SJSA1 (cell line): Measurements from ENCODE around the gene COL16A1. TPM values are rescaled to one million over a fixed set of nuclear protein-coding genes. Genes with fewer than 3 reads are reported as not detected.

Experiments
- DNase-seq, 2 experiments: peaks; one replicate each; pipeline ENCODE4 v3.0.0-alpha.2; 2015 to 2020; ENCODE audit warnings: low spot score in 2 of 2, low read depth in 1 of 2
- H3K27ac ChIP-seq: fragments of 250-450 bp; sonication (Bioruptor Pico); 2 replicates; pipeline ENCODE4 v1.5.1; 2020; ENCODE audit warnings: mild to moderate bottlenecking, moderate library complexity
- H3K27me3 ChIP-seq: fragments of 250-450 bp; sonication (Bioruptor Pico); replicated peaks from 2 replicates; pipeline ENCODE4 v1.5.1; 2020; ENCODE audit warnings: mild to moderate bottlenecking, moderate library complexity
- H3K36me3 ChIP-seq: fragments of 250-450 bp; sonication (Bioruptor Pico); 2 replicates; pipeline ENCODE4 v1.5.1; 2020; ENCODE audit warnings: mild to moderate bottlenecking
- H3K4me1 ChIP-seq: fragments of 250-450 bp; sonication (Bioruptor Pico); replicated peaks from 2 replicates; pipeline ENCODE4 v1.6.1; 2021; ENCODE audit warnings: mild to moderate bottlenecking
- H3K4me3 ChIP-seq: fragments of 250-450 bp; sonication (Bioruptor Pico); 2 replicates; pipeline ENCODE4 v1.5.1; 2020; ENCODE audit warnings: mild to moderate bottlenecking
- H3K9me3 ChIP-seq: fragments of 250-450 bp; sonication (Bioruptor Pico); replicated peaks from 2 replicates; pipeline ENCODE4 v1.5.1; 2020; ENCODE audit warnings: mild to moderate bottlenecking
- total RNA-seq: library from RNA; depleted of rRNA; stranded (reverse); fragments of >200 nt; shearing (Covaris generic); gene quantifications from 2 replicates; pipeline ENCODE4 v1.2.3, GENCODE V29; 2014

Gene COL16A1
- total RNA-seq, 1 experiment from 2014 or later = 365 TPM

- H3K27me3 ChIP-seq = no peaks in the 10 kb centered on the region
- H3K36me3 ChIP-seq = peaks cover 20% of the 10 kb centered on the region
- H3K27ac ChIP-seq = no peak overlapping the region
- H3K4me1 ChIP-seq = peaks cover 12% of the 10 kb centered on the region
- no peaks in the 10 kb centered on the region for H3K9me3 ChIP-seq
- no peak for DNase-seq
- no peak overlapping the region for H3K4me3 ChIP-seq
Observed at GRCh38 chr1:31646259-31646960, 57.4 kb downstream of the COL16A1 start.

- H3K36me3 ChIP-seq = peaks cover 14% of the 10 kb centered on the region
- peak overlapping the region; percentile 95 for H3K27ac ChIP-seq
- H3K27me3 ChIP-seq = no peaks in the 10 kb centered on the region
- peak overlapping the region; percentile 94 for H3K4me3 ChIP-seq
- no peaks in the 10 kb centered on the region for H3K9me3 ChIP-seq
- DNase-seq = no peak
- H3K4me1 ChIP-seq = peaks cover 12% of the 10 kb centered on the region
Observed at GRCh38 chr1:31645274-31645568, 58.6 kb downstream of the COL16A1 start.

- peak; percentile 99 to 100 for DNase-seq
- Histone ChIP-seq H3K27me3 (no peaks in the 10 kb centered on the region), H3K36me3 (peaks cover 15% of the 10 kb centered on the region)
Observed at GRCh38 chr1:31644560-31645273, 59.1 kb downstream of the COL16A1 start, which contains the start of gene PEF1. Gene PEF1, minus strand, starts transcription at chr1:31644876. Its CDS starts 12 bp downstream, at chr1:31644864.

GRCh38 chr1:31643976-31644559 lies 59.7 kb downstream of the COL16A1 start:
- Histone ChIP-seq H3K27ac (peak overlapping the region; percentile 95), H3K27me3 (no peaks in the 10 kb centered on the region), H3K9me3 (no peaks in the 10 kb centered on the region), H3K36me3 (peaks cover 18% of the 10 kb centered on the region), H3K4me1 (peaks cover 12% of the 10 kb centered on the region), H3K4me3 (peak overlapping the region; percentile 94)
- DNase-seq = peak in 1 of 2 experiments; percentile 13

More at GRCh38 chr1:31644560-31645273, 59.1 kb downstream of the COL16A1 start, which contains the start of gene PEF1:
- Histone ChIP-seq H3K4me1 (peaks cover 12% of the 10 kb centered on the region), H3K4me3 (peak within 1 kb of the TSS; percentile 94), H3K27ac (peak within 1 kb of the TSS; percentile 95), H3K9me3 (no peaks in the 10 kb centered on the region)

- no peak for DNase-seq
- H3K36me3 ChIP-seq = peaks cover 18% of the 10 kb centered on the region
- H3K27ac ChIP-seq = no peak overlapping the region
- no peak overlapping the region for H3K4me3 ChIP-seq
- no peaks in the 10 kb centered on the region for H3K27me3 ChIP-seq
- H3K4me1 ChIP-seq = peaks cover 12% of the 10 kb centered on the region
- no peaks in the 10 kb centered on the region for H3K9me3 ChIP-seq
Observed at GRCh38 chr1:31642897-31643296, 60.9 kb downstream of the COL16A1 start.

GRCh38 chr1:31642366-31642765 lies 61.5 kb downstream of the COL16A1 start:
- Histone ChIP-seq H3K27me3 (no peaks in the 10 kb centered on the region), H3K36me3 (peaks cover 18% of the 10 kb centered on the region), H3K9me3 (no peaks in the 10 kb centered on the region), H3K4me3 (no peak overlapping the region), H3K4me1 (peaks cover 12% of the 10 kb centered on the region), H3K27ac (no peak overlapping the region)
- no peak for DNase-seq

GRCh38 chr1:31640964-31641363 lies 62.9 kb downstream of the COL16A1 start:
- Histone ChIP-seq H3K27me3 (no peaks in the 10 kb centered on the region), H3K4me3 (no peak overlapping the region), H3K36me3 (peaks cover 18% of the 10 kb centered on the region), H3K27ac (no peak overlapping the region), H3K4me1 (peaks cover 12% of the 10 kb centered on the region), H3K9me3 (no peaks in the 10 kb centered on the region)
- no peak for DNase-seq

GRCh38 chr1:31640179-31640578 lies 63.6 kb downstream of the COL16A1 start:
- no peak for DNase-seq
- H3K36me3 ChIP-seq = peaks cover 18% of the 10 kb centered on the region
- H3K4me1 ChIP-seq = peaks cover 8% of the 10 kb centered on the region
- H3K9me3 ChIP-seq = no peaks in the 10 kb centered on the region
- H3K4me3 ChIP-seq = no peak overlapping the region
- no peak overlapping the region for H3K27ac ChIP-seq
- no peaks in the 10 kb centered on the region for H3K27me3 ChIP-seq

- no peak for DNase-seq
- Histone ChIP-seq H3K4me3 (no peak overlapping the region), H3K36me3 (peaks cover 22% of the 10 kb centered on the region), H3K27me3 (no peaks in the 10 kb centered on the region), H3K9me3 (no peaks in the 10 kb centered on the region), H3K27ac (no peak overlapping the region), H3K4me1 (peaks cover 8% of the 10 kb centered on the region)
Observed at GRCh38 chr1:31639543-31639942, 64.3 kb downstream of the COL16A1 start.

- Histone ChIP-seq H3K27me3 (no peaks in the 10 kb centered on the region), H3K27ac (no peak overlapping the region), H3K36me3 (peaks cover 20% of the 10 kb centered on the region), H3K4me1 (no peaks in the 10 kb centered on the region), H3K9me3 (no peaks in the 10 kb centered on the region), H3K4me3 (no peak overlapping the region)
- DNase-seq = no peak
Observed at GRCh38 chr1:31637915-31638673, 65.7 kb downstream of the COL16A1 start.

GRCh38 chr1:31633117-31633516 lies 70.7 kb downstream of the COL16A1 start:
- Histone ChIP-seq H3K4me3 (no peak overlapping the region), H3K9me3 (no peaks in the 10 kb centered on the region), H3K4me1 (no peaks in the 10 kb centered on the region), H3K27ac (no peak overlapping the region), H3K36me3 (peaks cover 63% of the 10 kb centered on the region), H3K27me3 (no peaks in the 10 kb centered on the region)
- DNase-seq = no peak

GRCh38 chr1:31632649-31633048 lies 71.2 kb downstream of the COL16A1 start:
- Histone ChIP-seq H3K9me3 (no peaks in the 10 kb centered on the region), H3K36me3 (peaks cover 67% of the 10 kb centered on the region), H3K27me3 (no peaks in the 10 kb centered on the region), H3K4me3 (no peak overlapping the region), H3K4me1 (no peaks in the 10 kb centered on the region), H3K27ac (no peak overlapping the region)
- no peak for DNase-seq

- no peak for DNase-seq
- Histone ChIP-seq H3K36me3 (peaks cover 58% of the 10 kb centered on the region), H3K4me3 (no peak overlapping the region), H3K27me3 (no peaks in the 10 kb centered on the region), H3K4me1 (peaks cover 18% of the 10 kb centered on the region), H3K27ac (no peak overlapping the region), H3K9me3 (no peaks in the 10 kb centered on the region)
Observed at GRCh38 chr1:31628931-31629556, 74.8 kb downstream of the COL16A1 start.
